Cardiac atrium fibroblast (primary cell): ENCODE results near the gene RPRM. TPM values are rescaled to one million over a fixed set of nuclear protein-coding genes. Genes with fewer than 3 reads are reported as not detected.

Source experiments
- total RNA-seq: library from RNA; depleted of rRNA; stranded (reverse); fragments of >200 nt; gene quantifications from 2 replicates; pipeline ENCODE4 v1.2.3, GENCODE V29; 2015

RPRM gene
- not detected in 2 replicates for total RNA-seq

DNA sequence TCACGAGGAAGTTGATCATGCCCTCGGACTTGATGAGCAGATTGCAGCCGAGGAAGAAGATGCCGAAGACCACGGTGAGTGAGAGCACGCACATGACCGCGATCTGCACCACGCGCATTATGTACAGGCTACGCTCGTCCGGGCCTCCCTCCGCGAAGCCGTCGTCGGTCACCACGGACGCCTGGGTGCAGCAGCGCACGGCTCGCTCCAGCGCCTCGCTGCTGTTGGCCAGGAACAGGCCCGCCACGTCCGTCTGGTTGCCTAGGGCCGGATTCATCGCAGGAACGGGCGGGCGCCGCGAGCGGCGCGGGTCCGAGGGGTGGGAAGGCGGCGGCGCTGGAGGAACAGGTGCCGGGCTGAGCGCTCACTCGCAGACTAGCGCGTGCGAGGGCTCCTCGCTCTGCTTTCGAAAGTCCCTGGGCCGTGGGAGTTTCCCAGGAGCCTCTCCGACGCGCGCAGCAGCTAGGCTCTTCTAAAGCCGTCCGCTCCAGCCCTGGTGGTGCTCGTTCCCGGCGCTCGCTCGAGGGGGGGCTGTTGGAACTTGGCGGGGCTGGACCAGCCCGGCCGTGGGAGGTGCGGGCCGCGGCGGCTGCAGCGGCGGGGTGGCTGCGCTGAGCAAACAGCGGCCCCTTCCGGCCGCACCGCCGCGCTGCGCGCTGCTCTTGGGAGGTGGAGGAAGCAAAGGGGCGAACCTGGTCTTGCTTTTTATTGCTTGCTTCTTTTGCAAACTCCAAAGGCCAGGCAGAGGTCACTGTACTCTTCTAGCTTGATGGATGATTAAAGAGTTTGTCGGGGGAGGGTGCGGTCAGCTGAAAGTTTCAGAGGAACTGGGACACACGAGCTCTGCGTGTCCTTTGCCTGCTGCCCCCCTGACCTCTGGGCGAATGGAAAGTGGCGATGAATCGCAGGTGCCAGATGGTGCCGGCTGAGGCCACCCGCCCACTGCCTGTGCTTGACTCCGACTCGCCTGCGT, at the start of gene RPRM:
Gene RPRM (minus strand): TSS at position 474 of the 973 bp plus-strand sequence. CDS start 197 bp downstream, at position 277.

